ENCODE data around the gene RAD51B.

- TF ChIP-seq CTCF (IDR thresholded peaks at IDR 0.05) (no peak), POLR2A (IDR thresholded peaks at IDR 0.05) (no peak), EP300 (IDR thresholded peaks at IDR 0.05) (no peak)
These were observed 803.3 kb downstream of the RAD51B start for GRCh38 chr14:68622856-68623255.

Data from tibial nerve (tissue), 4 donors.